Retinal pigment epithelial cell (primary cell): ENCODE data around the gene MIER2.

ENCODE experiments used
- DNase-seq: peaks from one replicate; pipeline ENCODE4 v3.0.0-alpha.2; 2010; ENCODE audit warnings: low read depth
- H3K4me3 ChIP-seq: 2 replicates; pipeline ENCODE4 v1.5.1; 2011; ENCODE audit warnings: mild to moderate bottlenecking, low read length, control low read depth, moderate library complexity
- CTCF ChIP-seq: conservative IDR thresholded peaks from 2 replicates; pipeline ENCODE4 v1.5.1; 2011; ENCODE audit warnings: low read depth, low read length, control low read depth, inconsistent platforms

The MIER2 gene

GRCh38 chr19:369256-369655 is 24.7 kb upstream of the MIER2 start:
- no peak overlapping the region for H3K4me3 ChIP-seq
- no peak for DNase-seq
- TF ChIP-seq CTCF = no peak

- no peak for DNase-seq
- TF ChIP-seq CTCF = no peak
- no peak overlapping the region for H3K4me3 ChIP-seq
Measured at GRCh38 chr19:368630-369024, 24.0 kb upstream of the MIER2 start.

- TF ChIP-seq CTCF = no peak
- no peak for DNase-seq
- H3K4me3 ChIP-seq = no peak overlapping the region
Measured at GRCh38 chr19:367963-368629, 23.5 kb upstream of the MIER2 start.

- no peak overlapping the region for H3K4me3 ChIP-seq
- TF ChIP-seq CTCF = no peak
- no peak for DNase-seq
Measured at GRCh38 chr19:367561-367960, 23.0 kb upstream of the MIER2 start.

GRCh38 chr19:366951-367350 is 22.4 kb upstream of the MIER2 start:
- no peak for DNase-seq

GRCh38 chr19:366205-366783 is 21.7 kb upstream of the MIER2 start:
- DNase-seq = no peak
- no peak overlapping the region for H3K4me3 ChIP-seq
- TF ChIP-seq CTCF = no peak

More at GRCh38 chr19:366951-367350, 22.4 kb upstream of the MIER2 start:
- no peak overlapping the region for H3K4me3 ChIP-seq
- TF ChIP-seq CTCF = no peak
